NCI-H1092 treated with DMSO at 0.1 percent for 48 hours (cell line): ENCODE measurements around the gene GRIA1.

ENCODE experiments used
- DNase-seq: peaks from one replicate; lab custom pipeline; 2025; lab: John Stamatoyannopoulos, UW

The GRIA1 gene

DNA sequence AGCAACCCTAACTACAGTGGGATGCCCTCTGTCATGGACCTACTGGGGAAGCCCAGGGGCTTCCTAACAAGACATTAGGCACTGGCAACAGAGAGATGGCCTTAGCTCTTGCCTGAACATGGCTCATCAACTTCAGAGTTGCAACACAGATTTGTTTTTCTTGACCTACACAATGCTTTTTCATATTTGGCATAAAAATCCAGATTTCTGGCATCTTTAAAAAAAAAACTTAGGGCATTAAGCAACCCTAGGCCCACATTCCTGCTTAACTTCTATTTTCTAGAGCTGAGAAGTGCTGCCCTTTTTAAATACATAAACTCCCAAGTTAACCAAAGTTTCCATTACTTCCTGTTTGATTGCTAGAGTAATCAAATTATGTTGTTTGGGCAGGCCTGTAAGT lies 8.0 kb downstream of the GRIA1 start:
- no peak for DNase-seq

- no peak for DNase-seq
Observed at GRCh38 chr5:153500178-153500577, 9.7 kb downstream of the GRIA1 start.

- peak; percentile 82 for DNase-seq
Observed at GRCh38 chr5:153504726-153505125, 14.3 kb downstream of the GRIA1 start.

DNA sequence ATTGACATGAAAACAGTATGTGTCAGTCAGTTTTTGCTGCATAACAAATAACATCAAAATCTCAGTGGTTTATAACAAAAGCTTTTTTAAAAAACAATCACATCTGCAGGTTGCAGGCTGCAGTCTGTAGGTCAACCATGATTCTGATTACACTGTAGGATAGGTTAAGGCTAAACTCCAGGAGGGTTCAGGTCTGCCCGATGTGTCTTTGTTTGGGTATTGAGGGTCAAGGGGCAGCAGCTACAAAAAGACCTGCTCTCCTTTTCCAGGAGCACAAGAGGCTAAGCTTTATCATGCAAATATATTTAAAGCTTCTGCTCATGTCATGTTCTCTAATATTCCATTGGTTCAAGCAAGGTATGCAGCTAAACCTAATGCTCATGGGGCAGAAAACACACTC lies 18.2 kb downstream of the GRIA1 start:
- DNase-seq = no peak

GRCh38 chr5:153511622-153512021 lies 21.2 kb downstream of the GRIA1 start:
- DNase-seq = no peak

- no peak for DNase-seq
Observed at GRCh38 chr5:153513156-153513555, 22.7 kb downstream of the GRIA1 start.

GRCh38 chr5:153515301-153515700 lies 24.8 kb downstream of the GRIA1 start:
- DNase-seq = no peak

DNA sequence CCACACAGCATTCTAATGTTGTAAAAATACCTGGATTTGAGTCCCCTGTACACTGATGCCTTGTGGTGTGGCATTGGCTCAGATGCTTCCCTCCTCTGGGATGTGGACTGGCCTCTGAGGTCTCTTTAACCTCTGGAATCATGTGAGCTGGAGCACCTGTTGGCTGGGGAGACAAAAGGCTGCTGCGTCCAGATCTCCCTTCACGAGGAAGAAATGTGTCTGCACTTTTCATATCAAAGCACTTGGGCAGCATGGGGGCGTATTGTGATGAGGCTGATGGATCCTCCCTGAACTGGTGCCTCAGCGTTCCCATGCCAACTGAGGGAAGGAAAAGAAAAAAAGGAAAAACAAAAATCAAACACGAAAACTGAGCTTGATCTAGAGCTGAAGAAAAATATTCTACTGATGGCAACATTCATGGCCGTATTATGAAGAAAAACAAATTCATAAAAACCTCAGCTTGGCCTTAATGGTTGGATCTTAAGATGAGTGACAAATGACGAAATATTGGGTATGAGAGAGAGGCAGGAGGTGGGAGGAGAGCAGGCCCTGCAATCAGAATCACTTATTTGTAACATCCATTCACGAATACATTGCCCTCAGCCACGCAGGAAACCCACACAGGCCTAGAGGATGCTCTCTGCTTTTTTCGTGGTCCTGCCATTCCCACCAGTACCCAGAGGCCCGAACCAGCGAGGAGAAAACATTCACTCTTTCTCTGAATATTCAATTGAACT lies 26.2 kb downstream of the GRIA1 start:
- no peak for DNase-seq

DNA sequence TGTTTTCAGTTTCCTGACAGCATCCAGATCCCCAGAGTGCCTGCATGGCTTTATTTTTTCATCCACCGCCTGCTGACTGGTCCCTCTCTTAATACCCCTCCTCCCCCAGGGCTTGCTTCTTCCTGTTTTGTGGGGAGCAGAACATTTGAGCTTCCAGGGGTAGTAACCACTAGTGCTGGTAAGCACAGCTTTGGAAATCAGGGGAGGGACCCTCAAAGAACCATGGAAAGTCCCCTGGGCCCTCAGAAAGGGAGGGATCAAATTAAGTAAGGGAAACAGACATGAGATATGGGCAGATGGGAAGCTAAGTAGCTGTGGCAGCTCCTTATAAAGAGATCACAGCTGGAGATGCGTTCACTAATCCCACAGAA lies 26.8 kb downstream of the GRIA1 start:
- no peak for DNase-seq

GRCh38 chr5:153520137-153520536 lies 29.7 kb downstream of the GRIA1 start:
- no peak for DNase-seq

GRCh38 chr5:153520952-153521351 lies 30.5 kb downstream of the GRIA1 start:
- DNase-seq = no peak

DNA sequence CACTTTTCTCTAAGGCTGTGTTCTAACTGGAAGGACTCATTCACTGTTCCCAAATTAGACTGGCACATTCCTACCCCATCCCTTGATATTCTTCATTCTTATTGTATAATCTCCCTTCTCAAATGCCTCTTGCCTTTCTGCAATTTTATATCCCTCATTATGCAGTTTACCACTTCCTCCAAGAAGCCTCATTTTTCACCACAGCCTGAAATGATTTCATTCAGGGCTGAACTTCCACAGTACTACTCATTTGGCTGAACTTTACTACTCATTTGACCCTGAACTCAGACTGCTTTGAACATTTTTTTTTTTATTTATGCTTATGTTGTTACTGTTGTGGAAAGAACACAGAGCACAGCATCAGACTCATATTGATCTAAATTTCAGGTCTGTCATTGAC lies 32.7 kb downstream of the GRIA1 start:
- no peak for DNase-seq

DNA sequence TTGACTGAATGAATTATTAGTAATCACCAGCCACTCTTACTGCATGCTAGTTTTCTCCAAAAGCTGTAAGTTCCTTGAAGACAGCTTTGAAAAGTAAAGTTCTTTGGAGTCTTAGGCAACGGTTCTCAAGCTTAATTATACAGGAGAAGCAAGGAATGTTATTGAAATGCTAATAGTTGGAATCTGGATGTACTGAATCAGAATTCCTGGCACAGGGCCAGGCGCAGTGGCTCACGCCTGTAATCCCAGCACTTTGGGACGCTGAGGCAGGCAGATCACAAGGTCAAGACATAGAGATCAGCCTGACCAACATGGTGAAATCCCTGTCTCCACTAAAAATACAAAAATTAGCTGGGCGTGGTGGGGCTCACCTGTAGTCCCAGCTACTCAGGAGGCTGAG lies 33.4 kb downstream of the GRIA1 start:
- DNase-seq = no peak

DNA sequence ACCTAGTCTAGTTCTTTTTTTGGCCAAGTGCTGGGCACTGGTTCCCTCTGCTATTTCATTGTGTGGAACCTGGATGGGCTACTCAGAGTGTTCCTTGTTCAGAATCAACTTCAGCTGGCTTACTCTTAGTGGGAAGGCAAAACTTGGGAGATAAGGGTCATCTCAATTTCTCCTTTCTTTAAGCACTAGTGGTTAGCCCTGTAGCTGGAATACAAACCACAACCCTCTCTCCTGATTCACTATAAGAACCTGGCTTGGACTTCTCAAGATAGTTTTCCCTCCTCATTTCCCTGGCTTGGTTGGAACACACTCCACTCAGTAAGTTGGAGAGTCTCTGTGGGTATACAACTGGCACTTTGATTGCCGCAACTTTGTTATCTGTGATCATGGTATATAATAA lies 35.1 kb downstream of the GRIA1 start:
- DNase-seq = no peak

DNA sequence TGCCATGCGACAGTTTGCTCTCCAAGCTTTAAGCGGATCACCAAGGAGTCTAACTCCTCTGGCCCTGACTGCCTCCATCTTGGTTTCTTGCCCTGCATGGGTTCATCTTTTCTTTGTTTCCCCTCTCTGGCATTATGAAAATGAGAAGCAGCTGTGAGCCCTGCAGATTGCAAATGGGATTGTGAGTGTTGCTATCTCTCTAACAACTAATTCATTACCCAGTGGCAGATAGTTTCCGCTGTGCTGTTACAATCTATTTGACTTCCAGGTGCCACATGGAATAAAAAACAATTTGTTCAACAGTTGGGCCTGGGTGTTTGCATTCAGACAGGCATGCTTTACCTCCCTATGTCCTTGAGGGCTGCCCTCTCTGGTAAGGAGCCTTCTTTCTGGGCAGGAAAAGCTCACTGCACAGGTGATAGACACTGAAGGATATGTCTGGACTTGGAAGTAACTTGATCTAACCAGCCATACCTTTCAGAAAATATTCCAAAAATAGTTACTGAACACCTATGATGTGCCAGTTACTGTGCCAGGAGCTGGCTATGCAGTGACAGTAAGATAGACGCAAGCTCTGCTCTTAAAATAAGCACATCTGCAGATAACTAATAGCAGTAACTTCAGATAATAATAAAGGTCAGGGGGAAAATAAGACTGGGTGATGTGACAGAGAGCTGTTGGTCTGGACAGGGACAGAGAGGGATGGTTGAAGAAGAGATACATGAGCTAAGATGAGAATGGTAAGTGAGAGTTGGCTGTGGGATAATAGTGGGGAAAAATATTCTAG lies 40.1 kb downstream of the GRIA1 start:
- DNase-seq = no peak

DNA sequence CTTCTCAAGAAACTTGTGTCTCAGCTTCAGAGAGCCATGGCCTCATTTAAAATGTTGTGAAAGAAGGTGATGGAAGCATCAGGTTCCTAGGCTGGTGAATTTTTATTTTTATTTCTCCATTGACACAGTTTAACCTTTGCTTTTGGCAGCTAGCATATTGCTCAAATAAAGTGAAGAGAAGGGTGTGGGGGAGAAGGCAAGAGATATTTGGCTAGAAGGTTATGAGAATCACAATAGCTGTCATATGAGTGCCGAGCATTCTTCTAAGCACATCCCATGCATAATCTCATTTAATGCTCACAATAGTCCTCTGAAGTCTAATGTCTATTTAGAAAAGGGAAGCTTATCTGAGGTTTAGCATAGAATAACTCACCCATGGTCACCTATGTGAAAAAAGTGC lies 43.1 kb downstream of the GRIA1 start:
- DNase-seq = no peak

DNA sequence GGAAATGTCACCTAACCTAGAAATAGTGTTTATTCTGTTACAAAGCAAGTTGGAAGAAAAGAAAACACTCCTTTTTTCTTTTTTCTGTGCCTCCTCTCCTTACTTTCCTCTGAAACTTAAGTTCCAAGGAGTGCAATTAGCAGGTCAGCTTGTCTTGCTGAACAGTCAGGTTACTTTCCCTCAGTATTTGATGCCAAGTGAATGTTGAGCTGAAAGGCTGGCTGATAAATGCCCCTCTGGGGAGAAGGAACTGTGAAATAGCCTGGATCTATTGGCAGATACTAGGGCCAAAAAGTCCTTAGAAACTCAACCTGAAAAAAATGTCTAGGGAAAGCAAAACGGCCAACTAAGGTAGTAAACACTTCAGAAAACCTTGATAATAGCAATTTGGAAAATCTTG lies 43.6 kb downstream of the GRIA1 start:
- DNase-seq = no peak

- no peak for DNase-seq
Observed at GRCh38 chr5:153537207-153537606, 46.7 kb downstream of the GRIA1 start.

GRCh38 chr5:153539983-153540382 lies 49.5 kb downstream of the GRIA1 start:
- DNase-seq = no peak

GRCh38 chr5:153542536-153542935 lies 52.1 kb downstream of the GRIA1 start:
- DNase-seq = no peak

GRCh38 chr5:153543288-153543687 lies 52.8 kb downstream of the GRIA1 start:
- no peak for DNase-seq

GRCh38 chr5:153543959-153544470 lies 53.5 kb downstream of the GRIA1 start:
- DNase-seq = no peak

DNA sequence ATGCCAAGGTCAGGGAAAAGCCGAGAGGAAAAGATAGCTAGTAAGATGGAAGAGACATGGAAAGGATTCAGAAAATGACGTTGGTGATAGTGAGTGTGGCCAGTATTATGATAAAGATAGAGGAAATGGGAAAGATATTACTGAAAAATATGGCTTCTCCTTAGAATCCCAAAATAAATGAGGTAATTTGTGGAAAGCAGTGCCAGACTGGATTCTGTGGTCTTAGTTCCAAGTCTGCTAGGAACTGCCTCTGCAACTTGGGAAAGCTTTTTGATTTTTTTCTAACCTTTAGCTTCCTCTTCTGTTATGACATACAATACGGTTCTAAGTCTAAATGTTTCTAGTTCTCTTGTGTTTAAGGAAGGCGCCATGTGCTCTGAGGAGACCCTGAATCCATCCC lies 54.2 kb downstream of the GRIA1 start:
- DNase-seq = no peak

DNA sequence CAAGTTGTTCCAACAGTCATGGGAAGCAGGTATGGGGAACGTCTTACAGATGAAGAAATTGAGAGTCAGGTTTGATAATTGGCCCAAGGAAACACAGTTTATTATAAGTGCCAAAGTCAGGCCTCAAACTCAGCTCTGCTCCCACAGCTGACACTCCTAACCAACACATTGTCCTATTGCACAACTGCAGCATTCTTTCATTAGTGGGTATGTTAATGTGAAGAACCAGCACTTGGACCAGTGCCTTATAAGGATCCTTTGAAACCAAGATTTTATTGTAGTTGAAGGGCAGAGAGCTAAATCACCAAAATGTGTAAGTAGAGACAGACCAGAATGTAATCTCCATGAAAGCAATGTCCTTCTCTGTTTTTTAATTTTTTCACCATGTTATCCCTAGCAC lies 56.1 kb downstream of the GRIA1 start:
- no peak for DNase-seq
